Smooth muscle cell of the umbilical artery (primary cell): Measurements from ENCODE around the gene HAVCR1. TPM values are rescaled to one million over a fixed set of nuclear protein-coding genes. Genes with fewer than 3 reads are reported as not detected.

ENCODE experiments used
- total RNA-seq: library from RNA; depleted of rRNA; stranded (reverse); fragments of >200 nt; gene quantifications from 2 replicates; pipeline ENCODE4 v1.2.3, GENCODE V29; 2014

HAVCR1 gene
- total RNA-seq = not detected in 2 replicates

GRCh38 chr5:157059093-157059539 lies at the start of gene HAVCR1:
HAVCR1 (minus strand) TSS chr5:157059116; CDS start chr5:157057943, 1,173 bp downstream.

Other genes starting within 250 kb of the HAVCR1 start
- gene PPP1R2B, start 208.8 kb downstream of the HAVCR1 start, total RNA-seq = 0.05 TPM in 1 of 2 replicates, not detected in the other
- gene TIMD4, start 95.9 kb downstream of the HAVCR1 start, total RNA-seq = not detected in 2 replicates
- gene HAVCR2, start 49.9 kb upstream of the HAVCR1 start, total RNA-seq = 0.09 TPM in 1 of 2 replicates, not detected in the other
- 6.9 and 9.5 TPM in 2 replicates for gene MED7, start 83.7 kb upstream of the HAVCR1 start, total RNA-seq
- not detected in 2 replicates for gene GARIN3, start 107.1 kb upstream of the HAVCR1 start, total RNA-seq
- under 0.01 TPM in 1 of 2 replicates, not detected in the other for gene ITK, start 121.7 kb upstream of the HAVCR1 start, total RNA-seq
- 18.7 and 40.6 TPM in 2 replicates for gene CYFIP2, start 207.0 kb upstream of the HAVCR1 start, total RNA-seq